GM23338 (cell line): ENCODE measurements around the gene VPS25. TPM values are rescaled to one million over a fixed set of nuclear protein-coding genes. Genes with fewer than 3 reads are reported as not detected.
A peak's percentile ranks its signal among the peaks of the same experiment; 100 is the strongest.

ENCODE experiments used
- ATAC-seq: fragments of 200-7000 bp; cut with Tn5 transposase; 3 replicates; pipeline ENCODE4 v1.9.1; 2020
- DNase-seq: peaks from one replicate; pipeline ENCODE4 v3.0.0-alpha.2; 2015; ENCODE audit warnings: low spot score
- H2AFZ ChIP-seq: fragments of 200-600 bp; sonication (generic); 2 replicates; pipeline ENCODE4 v1.8.0; 2016; ENCODE audit warnings: antibody characterized with exemption, mild to moderate bottlenecking, moderate library complexity
- H3F3A ChIP-seq: fragments of 200-600 bp; sonication (generic); replicated peaks from 2 replicates; pipeline ENCODE4 v1.8.0; 2017; ENCODE audit warnings: antibody characterized with exemption, mixed run types, low read depth
- H3K27ac ChIP-seq: fragments of 200-600 bp; sonication (generic); 2 replicates; pipeline ENCODE4 v1.6.1; 2016; ENCODE audit warnings: low read depth
- H3K27me3 ChIP-seq: fragments of 200-600 bp; sonication (generic); 2 replicates; pipeline ENCODE4 v1.8.0; 2016; ENCODE audit warnings: mild to moderate bottlenecking, mixed run types, moderate library complexity; ENCODE audit not compliant: insufficient read depth
- H3K36me3 ChIP-seq: fragments of 200-600 bp; sonication (generic); 2 replicates; pipeline ENCODE4 v1.8.0; 2016; ENCODE audit warnings: mild to moderate bottlenecking; ENCODE audit not compliant: insufficient read depth
- H3K4me1 ChIP-seq: fragments of 200-600 bp; sonication (generic); 2 replicates; pipeline ENCODE4 v1.8.0; 2016; ENCODE audit warnings: mild to moderate bottlenecking, moderate library complexity; ENCODE audit not compliant: insufficient read depth
- H3K4me2 ChIP-seq: fragments of 200-600 bp; sonication (generic); 2 replicates; pipeline ENCODE4 v1.7.1; 2017; ENCODE audit warnings: mixed run types
- H3K4me3 ChIP-seq: fragments of 200-600 bp; sonication (generic); 2 replicates; pipeline ENCODE4 v1.6.1; 2016; ENCODE audit warnings: mixed run types
- H3K79me2 ChIP-seq: fragments of 200-600 bp; sonication (generic); replicated peaks from 2 replicates; pipeline ENCODE4 v1.8.0; 2017; ENCODE audit warnings: mild to moderate bottlenecking; ENCODE audit not compliant: insufficient read depth
- H3K9me2 ChIP-seq: fragments of 200-600 bp; sonication (generic); 2 replicates; pipeline ENCODE4 v1.8.0; 2017; ENCODE audit not compliant: insufficient read depth
- H4K20me1 ChIP-seq: fragments of 200-600 bp; sonication (generic); replicated peaks from 2 replicates; pipeline ENCODE4 v1.8.0; 2017; ENCODE audit warnings: mild to moderate bottlenecking; ENCODE audit not compliant: insufficient read depth
- H3K27ac Mint-ChIP-seq: 2 replicates; pipeline ENCODE4 v1.8.0; 2020; ENCODE audit warnings: inconsistent platforms, mild to moderate bottlenecking, moderate library complexity, mixed read lengths
- H3K27me3 Mint-ChIP-seq: 3 replicates; pipeline ENCODE4 v1.8.0; 2022; ENCODE audit warnings: low read depth, mild to moderate bottlenecking, moderate library complexity, mixed read lengths, inconsistent platforms; ENCODE audit not compliant: insufficient read depth, poor library complexity
- H3K36me3 Mint-ChIP-seq: 3 replicates; pipeline ENCODE4 v1.8.0; 2021; ENCODE audit warnings: low read depth, mild to moderate bottlenecking, inconsistent platforms, moderate library complexity, mixed read lengths
- H3K4me1 Mint-ChIP-seq: 3 replicates; pipeline ENCODE4 v1.8.0; 2020; ENCODE audit warnings: mild to moderate bottlenecking, inconsistent platforms, mixed read lengths
- H3K4me3 Mint-ChIP-seq: 3 replicates; pipeline ENCODE4 v1.8.0; 2021; ENCODE audit warnings: moderate library complexity, mild to moderate bottlenecking, inconsistent platforms, mixed read lengths
- H3K9me3 Mint-ChIP-seq: 3 replicates; pipeline ENCODE4 v1.8.0; 2020; ENCODE audit warnings: moderate library complexity, mild to moderate bottlenecking, inconsistent platforms, mixed read lengths
- CREB1 ChIP-seq: fragments of 250-450 bp; sonication (Bioruptor Pico); IDR thresholded peaks from 2 replicates; pipeline ENCODE4 v1.5.0; 2020; ENCODE audit warnings: low read depth, mild to moderate bottlenecking, moderate library complexity
- CTCF ChIP-seq, 2 experiments: fragments of 200-600 bp in 1 of 2; sonication (generic) in 1 of 2; conservative IDR thresholded peaks; 2 replicates each; pipeline versions ENCODE4 v1.5.1 to v1.6.1; 2016 to 2017; ENCODE audit warnings: antibody characterized with exemption in 2 of 2, low read depth in 2 of 2, mild to moderate bottlenecking in 2 of 2, moderate library complexity in 1 of 2
- ETS1 ChIP-seq: IDR thresholded peaks from 2 replicates; pipeline ENCODE4 v1.6.1; 2016; ENCODE audit warnings: antibody characterized with exemption
- EZH2 ChIP-seq: fragments of 200-600 bp; sonication (generic); IDR thresholded peaks from one replicate; pipeline ENCODE4 v1.8.0; 2017; ENCODE audit warnings: antibody characterized with exemption, mild to moderate bottlenecking, low read depth; ENCODE audit not compliant: unreplicated experiment
- EZH2phosphoT487 ChIP-seq: fragments of 200-600 bp; sonication (generic); IDR thresholded peaks from one replicate; pipeline ENCODE4 v1.8.1; 2018; ENCODE audit warnings: antibody characterized with exemption; ENCODE audit not compliant: unreplicated experiment
- JUNB ChIP-seq: IDR thresholded peaks from one replicate; pipeline ENCODE4 v1.6.1; 2016; ENCODE audit warnings: antibody characterized with exemption; ENCODE audit not compliant: unreplicated experiment
- NANOG ChIP-seq: IDR thresholded peaks from 2 replicates; pipeline ENCODE4 v1.6.1; 2016; ENCODE audit warnings: antibody characterized with exemption, borderline replicate concordance
- POLR2AphosphoS5 ChIP-seq: IDR thresholded peaks from 2 replicates; pipeline ENCODE4 v1.6.1; 2016; ENCODE audit warnings: antibody characterized with exemption, low read depth
- REST ChIP-seq: IDR thresholded peaks from one replicate; pipeline ENCODE4 v1.6.1; 2018; ENCODE audit warnings: antibody characterized with exemption; ENCODE audit not compliant: unreplicated experiment
- STAT1 ChIP-seq: IDR thresholded peaks from one replicate; pipeline ENCODE4 v1.6.1; 2016; ENCODE audit warnings: antibody characterized with exemption; ENCODE audit not compliant: unreplicated experiment
- ZNF114 ChIP-seq: fragments of 250-450 bp; sonication (Bioruptor Pico); IDR thresholded peaks from 2 replicates; pipeline ENCODE4 v1.5.0; 2020; ENCODE audit warnings: mild to moderate bottlenecking, moderate library complexity
- ZNF331 ChIP-seq: fragments of 250-450 bp; sonication (Bioruptor Pico); IDR thresholded peaks from 2 replicates; pipeline ENCODE4 v1.5.0; 2020; ENCODE audit warnings: low read depth, mild to moderate bottlenecking, moderate library complexity
- ZNF462 ChIP-seq: fragments of 250-450 bp; sonication (Bioruptor Pico); IDR thresholded peaks from 2 replicates; pipeline ENCODE4 v1.5.0; 2020; ENCODE audit warnings: mild to moderate bottlenecking, moderate library complexity
- polyA plus RNA-seq: library from polyadenylated mRNA; unstranded; fragments of >200 nt; fragmentation: Nextera tagmentation; extraction: Ambion mirVana; gene quantifications from 2 replicates; pipeline ENCODE4 v1.2.1, GENCODE V29; 2016
- total RNA-seq: library from RNA; depleted of rRNA; stranded (reverse); fragments of >200 nt; shearing (Covaris generic); gene quantifications from 2 replicates; pipeline ENCODE4 v1.2.3, GENCODE V29; 2014

Gene VPS25
- total and polyA plus RNA-seq, 2 experiments from 2014 or later, result 105 to 110 TPM

GRCh38 chr17:42759982-42760651 lies 13.1 kb upstream of the VPS25 start:
- H3K4me1 Mint-ChIP-seq, result peaks cover 24% of the 10 kb centered on the region

More at GRCh38 chr17:42759982-42760651, 13.1 kb upstream of the VPS25 start:
- DNase-seq, result no peak
- no peaks in the 10 kb centered on the region for H4K20me1 ChIP-seq
- peaks cover 40% of the 10 kb centered on the region for H3K27me3 ChIP-seq
- H3K36me3 ChIP-seq, result no peaks in the 10 kb centered on the region; the same call in 1 of the 2 replicates
- no peaks in the 10 kb centered on the region for H3K79me2 ChIP-seq
- no peaks in the 10 kb centered on the region for H3K9me3 Mint-ChIP-seq
- no peaks in the 10 kb centered on the region for H3K9me2 ChIP-seq
- H3K4me3 ChIP-seq, result peak overlapping the region; percentile 80
- no peaks in the 10 kb centered on the region; the same call in 1 of the 2 replicates for H3F3A ChIP-seq
- H3K27ac Mint-ChIP-seq, result no peak overlapping the region
- H3K27me3 Mint-ChIP-seq, result peaks cover 41% of the 10 kb centered on the region
- H3K27ac ChIP-seq, result no peak overlapping the region
- no peaks in the 10 kb centered on the region for H3K36me3 Mint-ChIP-seq
- no peak for ATAC-seq
- H3K4me1 ChIP-seq, result peaks cover 15% of the 10 kb centered on the region; the same call in 1 of the 2 replicates
- peak overlapping the region; percentile 97 for H2AFZ ChIP-seq
- peak overlapping the region; percentile 96 for H3K4me2 ChIP-seq
- H3K4me3 Mint-ChIP-seq, result peak overlapping the region; percentile 68
- no peak for TF ChIP-seq JUNB
- TF ChIP-seq ZNF114 (CRISPR knock-in tag), result no peak
- TF ChIP-seq ETS1, result no peak
- TF ChIP-seq ZNF331 (CRISPR knock-in tag), result no peak
- no peak for TF ChIP-seq NANOG
- no peak for TF ChIP-seq STAT1
- TF ChIP-seq REST, result no peak
- no peak for TF ChIP-seq ZNF462 (CRISPR knock-in tag)
- TF ChIP-seq EZH2, result no peak
- no peak for TF ChIP-seq EZH2phosphoT487
- TF ChIP-seq POLR2AphosphoS5, result no peak
- TF ChIP-seq CTCF (conservative IDR thresholded peaks at IDR 0.05; ENCODE audit: low read depth in 2 of 2), result no peak
- no peak for TF ChIP-seq CREB1 (CRISPR knock-in tag)
